NCI-H1105 treated with DMSO at 0.1 percent for 48 hours (cell line): ENCODE results near the gene PTPRN2.
A peak's percentile ranks its signal among the peaks of the same experiment; 100 is the strongest.

ENCODE experiments used
- DNase-seq: peaks from one replicate; lab custom pipeline; 2025; lab: John Stamatoyannopoulos, UW

The PTPRN2 gene

GRCh38 chr7:158489462-158490155 is 98.0 kb downstream of the PTPRN2 start:
- no peak for DNase-seq

- DNase-seq: no peak
Observed at GRCh38 chr7:158488181-158488971, 99.2 kb downstream of the PTPRN2 start.

- DNase-seq: peak; percentile 52
Observed at GRCh38 chr7:158487631-158488151, 99.9 kb downstream of the PTPRN2 start.

- DNase-seq: no peak
Observed at GRCh38 chr7:158486919-158487318, 100.7 kb downstream of the PTPRN2 start.

GRCh38 chr7:158484801-158485531 is 102.7 kb downstream of the PTPRN2 start:
- no peak for DNase-seq

GRCh38 chr7:158482480-158482879 is 105.1 kb downstream of the PTPRN2 start:
- no peak for DNase-seq

- no peak for DNase-seq
Observed at GRCh38 chr7:158479664-158480025, 108.0 kb downstream of the PTPRN2 start.

- DNase-seq: no peak
Observed at GRCh38 chr7:158479021-158479663, 108.5 kb downstream of the PTPRN2 start.

- no peak for DNase-seq
Observed at GRCh38 chr7:158477866-158478265, 109.8 kb downstream of the PTPRN2 start.

- DNase-seq: no peak
Observed at GRCh38 chr7:158476331-158476932, 111.2 kb downstream of the PTPRN2 start.

GRCh38 chr7:158475679-158476052 is 112.0 kb downstream of the PTPRN2 start:
- no peak for DNase-seq

- DNase-seq: no peak
Observed at GRCh38 chr7:158475036-158475678, 112.5 kb downstream of the PTPRN2 start.

- no peak for DNase-seq
Observed at GRCh38 chr7:158474488-158474887, 113.1 kb downstream of the PTPRN2 start.

- DNase-seq: no peak
Observed at GRCh38 chr7:158473946-158474345, 113.7 kb downstream of the PTPRN2 start.

GRCh38 chr7:158473221-158473620 is 114.4 kb downstream of the PTPRN2 start:
- DNase-seq: no peak

GRCh38 chr7:158472596-158472995 is 115.0 kb downstream of the PTPRN2 start:
- no peak for DNase-seq

- no peak for DNase-seq
Observed at GRCh38 chr7:158471716-158472115, 115.9 kb downstream of the PTPRN2 start.

- no peak for DNase-seq
Observed at GRCh38 chr7:158470336-158470735, 117.3 kb downstream of the PTPRN2 start.

- DNase-seq: no peak
Observed at GRCh38 chr7:158469396-158470051, 118.1 kb downstream of the PTPRN2 start.

- DNase-seq: no peak
Observed at GRCh38 chr7:158468700-158469296, 118.8 kb downstream of the PTPRN2 start.
